Endodermal cell (in vitro differentiated cells): ENCODE measurements around the gene GPR61. TPM values are rescaled to one million over a fixed set of nuclear protein-coding genes. Genes with fewer than 3 reads are reported as not detected.

Experiments used
- DNase-seq: peaks from one replicate; pipeline ENCODE4 v3.0.0-alpha.2; 2017
- H3K27ac ChIP-seq: 2 replicates; pipeline ENCODE4 v1.5.1; 2013; ENCODE audit warnings: mild to moderate bottlenecking, low read depth, low read length, moderate library complexity
- H3K27me3 ChIP-seq: 2 replicates; pipeline ENCODE4 v1.6.1; 2013; ENCODE audit warnings: mild to moderate bottlenecking, low read length, moderate library complexity; ENCODE audit not compliant: insufficient read depth, control insufficient read depth, poor library complexity, severe bottlenecking
- H3K36me3 ChIP-seq: 2 replicates; pipeline ENCODE4 v1.7.0; 2013; ENCODE audit warnings: mild to moderate bottlenecking, low read length, moderate library complexity; ENCODE audit not compliant: control insufficient read depth, insufficient read depth
- H3K4me1 ChIP-seq: one replicate; pipeline ENCODE4 v1.7.0; 2013; ENCODE audit warnings: low read length; ENCODE audit not compliant: control insufficient read depth, insufficient read depth
- H3K4me3 ChIP-seq: 2 replicates; pipeline ENCODE4 v1.5.1; 2013; ENCODE audit warnings: mild to moderate bottlenecking, low read length, moderate library complexity
- H3K9ac ChIP-seq: 2 replicates; pipeline ENCODE4 v1.6.1; 2013; ENCODE audit warnings: mild to moderate bottlenecking, low read length, moderate library complexity; ENCODE audit not compliant: poor library complexity, severe bottlenecking; ENCODE audit errors: extremely low read depth
- H3K9me3 ChIP-seq: 2 replicates; pipeline ENCODE4 v1.6.1; 2013; ENCODE audit warnings: mild to moderate bottlenecking, low read length, moderate library complexity; ENCODE audit not compliant: control insufficient read depth
- H3K27ac Mint-ChIP-seq: 2 replicates; pipeline ENCODE4 v1.8.0; 2020; ENCODE audit warnings: mixed read lengths
- H3K27me3 Mint-ChIP-seq: 2 replicates; pipeline ENCODE4 v1.8.0; 2021; ENCODE audit warnings: mild to moderate bottlenecking, mixed read lengths; ENCODE audit not compliant: insufficient read depth
- H3K36me3 Mint-ChIP-seq: 2 replicates; pipeline ENCODE4 v1.8.0; 2020; ENCODE audit warnings: low read depth, mixed read lengths
- H3K4me1 Mint-ChIP-seq: 2 replicates; pipeline ENCODE4 v1.8.0; 2020; ENCODE audit warnings: mixed read lengths
- H3K4me3 Mint-ChIP-seq: 2 replicates; pipeline ENCODE4 v1.8.0; 2020; ENCODE audit warnings: mild to moderate bottlenecking, moderate library complexity, mixed read lengths
- H3K9me3 Mint-ChIP-seq: 2 replicates; pipeline ENCODE4 v1.8.0; 2020; ENCODE audit warnings: mild to moderate bottlenecking, mixed read lengths
- WGBS, 2 experiments: methylation state at CpG; one replicate each; pipeline versions ENCODE4 v1.1.5 to v1.1.7; 2013; ENCODE audit warnings: missing lambda C conversion rate in 2 of 2, mixed read lengths in 1 of 2; ENCODE audit not compliant: insufficient coverage in 1 of 2, insufficient read length in 1 of 2; 5-methylcytosine and 5-hydroxymethylcytosine counted together
- total RNA-seq, 2 donors: library from RNA; stranded (reverse); fragmentation: NEBNext Ultra II Directional in 1 of 2; extraction: Animal tissue kit (Norgen Biotek cat#: 25700) in 1 of 2; gene quantifications; 2 replicates in 1 of 2; 3 replicates in 1 of 2; pipeline ENCODE4 v1.2.1, GENCODE V29; 2021
- TF ChIP-seq, protein P1 (sequence below): fragments of 200-600 bp; sonication (generic); conservative IDR thresholded peaks from 2 replicates; pipeline ENCODE4 v1.5.0; 2021; ENCODE audit warnings: antibody characterized with exemption, mild to moderate bottlenecking

GPR61 gene
- total RNA-seq, 2 donors from 2014 or later = 0.93 TPM; not detected in 1

DNA sequence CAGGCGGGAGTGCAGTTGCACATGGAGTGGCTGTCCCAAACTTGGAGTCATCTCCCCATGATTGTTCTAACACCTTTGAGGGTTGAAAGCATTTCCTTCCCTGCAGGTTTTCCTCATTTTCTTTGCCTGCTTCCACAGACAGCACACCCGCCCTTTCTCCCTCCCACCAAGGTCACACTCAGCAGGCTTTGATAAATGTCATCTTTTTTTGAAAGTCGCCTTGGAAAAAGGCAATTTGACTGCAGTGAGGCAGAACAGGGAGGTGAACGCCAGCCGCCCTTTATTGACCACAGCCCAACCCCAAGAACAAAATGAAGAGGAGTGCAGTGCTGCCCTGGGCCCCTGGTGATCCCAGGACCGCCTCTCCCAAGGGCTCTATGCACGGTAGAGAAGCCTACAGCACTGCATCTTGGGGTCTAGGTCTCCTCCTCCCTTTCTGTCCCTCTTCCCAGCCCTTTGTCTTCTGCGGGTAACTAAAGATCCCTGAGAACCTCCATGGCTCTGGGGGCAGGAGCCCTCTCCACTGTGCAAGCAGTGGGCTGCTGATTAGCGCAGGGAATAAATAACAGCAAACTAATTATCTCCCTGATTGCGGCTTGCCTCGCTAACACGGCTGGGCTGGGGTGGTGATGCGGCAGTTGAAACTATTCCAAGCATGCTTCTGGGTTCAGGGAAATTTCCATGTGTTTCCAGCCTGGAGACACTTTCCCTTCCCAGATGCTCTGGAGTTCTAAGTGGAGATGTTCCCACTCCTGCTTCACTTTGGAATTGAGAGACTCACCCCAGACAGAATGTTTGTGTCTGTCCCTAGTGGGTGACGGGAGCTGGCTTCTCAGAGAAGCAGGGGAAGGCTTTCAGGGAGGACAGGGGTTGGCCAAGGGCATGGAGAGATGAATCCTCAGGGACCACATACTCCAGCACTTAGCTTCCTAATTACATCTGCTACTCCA is 18.4 kb upstream of the GPR61 start:
- H3K9me3 Mint-ChIP-seq = peaks cover 5% of the 10 kb centered on the region
- peaks cover 18% of the 10 kb centered on the region for H3K27me3 Mint-ChIP-seq
- no peak overlapping the region for H3K27ac Mint-ChIP-seq
- H3K4me3 ChIP-seq = no peak overlapping the region
- H3K36me3 ChIP-seq = no peaks in the 10 kb centered on the region
- DNase-seq = no peak
- no peaks in the 10 kb centered on the region for H3K9me3 ChIP-seq
- no peak overlapping the region for H3K27ac ChIP-seq
- H3K4me3 Mint-ChIP-seq = no peak overlapping the region
- no peaks in the 10 kb centered on the region for H3K36me3 Mint-ChIP-seq
- H3K27me3 ChIP-seq = no peaks in the 10 kb centered on the region
- H3K4me1 ChIP-seq = no peaks in the 10 kb centered on the region
- H3K4me1 Mint-ChIP-seq = no peaks in the 10 kb centered on the region
- WGBS, 2 experiments = 85 to 90% methylated on average over 9 to 14 of the region's 14 CpGs
- TF ChIP-seq, protein P1, sequence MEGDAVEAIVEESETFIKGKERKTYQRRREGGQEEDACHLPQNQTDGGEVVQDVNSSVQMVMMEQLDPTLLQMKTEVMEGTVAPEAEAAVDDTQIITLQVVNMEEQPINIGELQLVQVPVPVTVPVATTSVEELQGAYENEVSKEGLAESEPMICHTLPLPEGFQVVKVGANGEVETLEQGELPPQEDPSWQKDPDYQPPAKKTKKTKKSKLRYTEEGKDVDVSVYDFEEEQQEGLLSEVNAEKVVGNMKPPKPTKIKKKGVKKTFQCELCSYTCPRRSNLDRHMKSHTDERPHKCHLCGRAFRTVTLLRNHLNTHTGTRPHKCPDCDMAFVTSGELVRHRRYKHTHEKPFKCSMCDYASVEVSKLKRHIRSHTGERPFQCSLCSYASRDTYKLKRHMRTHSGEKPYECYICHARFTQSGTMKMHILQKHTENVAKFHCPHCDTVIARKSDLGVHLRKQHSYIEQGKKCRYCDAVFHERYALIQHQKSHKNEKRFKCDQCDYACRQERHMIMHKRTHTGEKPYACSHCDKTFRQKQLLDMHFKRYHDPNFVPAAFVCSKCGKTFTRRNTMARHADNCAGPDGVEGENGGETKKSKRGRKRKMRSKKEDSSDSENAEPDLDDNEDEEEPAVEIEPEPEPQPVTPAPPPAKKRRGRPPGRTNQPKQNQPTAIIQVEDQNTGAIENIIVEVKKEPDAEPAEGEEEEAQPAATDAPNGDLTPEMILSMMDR = no peak
- H3K9ac ChIP-seq = no peak overlapping the region

- DNase-seq = no peak
- Histone ChIP-seq H3K36me3 (no peaks in the 10 kb centered on the region), H3K9me3 (no peaks in the 10 kb centered on the region), H3K9ac (no peak overlapping the region), H3K4me3 (no peak overlapping the region), H3K27ac (no peak overlapping the region), H3K27me3 (no peaks in the 10 kb centered on the region), H3K4me1 (no peaks in the 10 kb centered on the region)
- WGBS, 2 experiments = 92 to 93% methylated on average over 4 to 7 of the region's 7 CpGs
- H3K36me3 Mint-ChIP-seq = no peaks in the 10 kb centered on the region
- peaks cover 20% of the 10 kb centered on the region for H3K27me3 Mint-ChIP-seq
- H3K4me1 Mint-ChIP-seq = no peaks in the 10 kb centered on the region
- no peak overlapping the region for H3K27ac Mint-ChIP-seq
- TF ChIP-seq, protein P1 = no peak
- H3K4me3 Mint-ChIP-seq = no peak overlapping the region
- peaks cover 5% of the 10 kb centered on the region for H3K9me3 Mint-ChIP-seq
Measured at GRCh38 chr1:109522026-109522425, 17.6 kb upstream of the GPR61 start.

DNA sequence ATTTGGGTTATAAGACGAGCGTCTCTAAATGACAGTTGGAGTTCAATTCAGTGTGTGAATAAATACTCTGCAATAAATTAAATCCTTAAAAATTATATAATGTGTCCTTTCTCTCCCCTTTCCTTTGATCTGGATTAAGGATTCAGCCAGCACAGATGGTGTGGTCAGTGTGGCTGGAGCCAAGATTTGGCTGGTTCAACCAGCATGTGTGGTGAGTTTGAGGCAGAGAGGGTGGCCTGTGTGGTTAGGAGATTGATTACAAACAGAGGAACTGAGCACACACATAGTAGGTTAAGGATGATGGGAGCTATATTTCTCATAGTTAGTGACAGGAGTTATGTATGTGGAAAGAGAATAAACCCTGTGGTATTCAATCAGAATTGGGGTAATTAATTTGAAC is 16.0 kb upstream of the GPR61 start:
- Histone ChIP-seq H3K9me3 (no peaks in the 10 kb centered on the region), H3K9ac (no peak overlapping the region), H3K36me3 (no peaks in the 10 kb centered on the region), H3K4me3 (no peak overlapping the region), H3K4me1 (no peaks in the 10 kb centered on the region), H3K27me3 (peaks cover 4% of the 10 kb centered on the region), H3K27ac (no peak overlapping the region)
- Mint-ChIP-seq H3K9me3 (peaks cover 5% of the 10 kb centered on the region), H3K4me1 (no peaks in the 10 kb centered on the region), H3K27me3 (peaks cover 20% of the 10 kb centered on the region), H3K4me3 (no peak overlapping the region), H3K36me3 (no peaks in the 10 kb centered on the region), H3K27ac (no peak overlapping the region)
- TF ChIP-seq, protein P1 = no peak
- WGBS, 2 experiments = no CpG with 5 or more reads among the region's 2 CpGs
- DNase-seq = no peak
